Large intestine (tissue), 3 donors: Measurements from ENCODE around the gene SYNDIG1. TPM values are rescaled to one million over a fixed set of nuclear protein-coding genes. Genes with fewer than 3 reads are reported as not detected.

Experiments used
- DNase-seq, 2 donors: peaks; one replicate each; pipeline versions ENCODE4 v3.0.0 to v3.0.0-alpha.2; 2013
- H3K27ac ChIP-seq: one replicate; pipeline ENCODE4 v1.5.1; 2013; ENCODE audit warnings: low read length
- H3K27me3 ChIP-seq: 2 replicates; pipeline ENCODE4 v1.6.1; 2013; ENCODE audit warnings: low read length; ENCODE audit not compliant: control insufficient read depth, insufficient read depth
- H3K36me3 ChIP-seq: 2 replicates; pipeline ENCODE4 v1.6.1; 2013; ENCODE audit warnings: low read length; ENCODE audit not compliant: control insufficient read depth, insufficient read depth
- H3K4me1 ChIP-seq: one replicate; pipeline ENCODE4 v1.6.1; 2013; ENCODE audit warnings: low read length; ENCODE audit not compliant: control insufficient read depth, insufficient read depth
- H3K4me3 ChIP-seq: one replicate; pipeline ENCODE4 v1.5.1; 2013; ENCODE audit warnings: low read length
- H3K9me3 ChIP-seq: one replicate; pipeline ENCODE4 v1.6.1; 2013; ENCODE audit warnings: mild to moderate bottlenecking, low read depth, low read length, moderate library complexity; ENCODE audit not compliant: control insufficient read depth
- WGBS: methylation state at CpG from one replicate; pipeline ENCODE4 v1.1.5; 2013; ENCODE audit warnings: low lambda C conversion rate; ENCODE audit not compliant: insufficient coverage; 5-methylcytosine and 5-hydroxymethylcytosine counted together
- polyA plus RNA-seq: library from polyadenylated mRNA; unstranded; fragments of 120-200 nt; gene quantifications from one replicate; pipeline ENCODE4 v1.2.1, GENCODE V29; 2013

SYNDIG1 gene
- polyA plus RNA-seq, 1 donor = 2.0 TPM

- no peaks in the 10 kb centered on the region for H3K4me1 ChIP-seq
- H3K9me3 ChIP-seq = no peaks in the 10 kb centered on the region
- H3K27ac ChIP-seq = no peak overlapping the region
- no peaks in the 10 kb centered on the region for H3K27me3 ChIP-seq
- 78% methylated on average over 4 of the region's 10 CpGs for WGBS
- no peak for DNase-seq
- no peaks in the 10 kb centered on the region for H3K36me3 ChIP-seq
- H3K4me3 ChIP-seq = no peak overlapping the region
These were observed 176.9 kb downstream of the SYNDIG1 start for GRCh38 chr20:24646321-24646720.

- Histone ChIP-seq H3K9me3 (no peaks in the 10 kb centered on the region), H3K4me3 (no peak overlapping the region), H3K4me1 (peaks cover 8% of the 10 kb centered on the region), H3K36me3 (no peaks in the 10 kb centered on the region), H3K27ac (no peak overlapping the region), H3K27me3 (no peaks in the 10 kb centered on the region)
- no CpG with 5 or more reads among the region's 2 CpGs for WGBS
- no peak for DNase-seq
These were observed 178.3 kb downstream of the SYNDIG1 start for GRCh38 chr20:24647713-24648112.

GRCh38 chr20:24648481-24648880 lies 179.1 kb downstream of the SYNDIG1 start:
- Histone ChIP-seq H3K4me3 (no peak overlapping the region), H3K9me3 (no peaks in the 10 kb centered on the region), H3K36me3 (no peaks in the 10 kb centered on the region), H3K4me1 (peaks cover 10% of the 10 kb centered on the region), H3K27ac (no peak overlapping the region), H3K27me3 (no peaks in the 10 kb centered on the region)
- 100% methylated on average over 1 of the region's 4 CpGs for WGBS
- DNase-seq = peak; percentile 11 to 17

- DNase-seq = peak in 1 of 2 donors; percentile 13
- Histone ChIP-seq H3K36me3 (no peaks in the 10 kb centered on the region), H3K27ac (no peak overlapping the region), H3K4me1 (peaks cover 10% of the 10 kb centered on the region), H3K27me3 (no peaks in the 10 kb centered on the region), H3K9me3 (no peaks in the 10 kb centered on the region), H3K4me3 (no peak overlapping the region)
- WGBS = no CpG with 5 or more reads among the region's 2 CpGs
These were observed 179.5 kb downstream of the SYNDIG1 start for GRCh38 chr20:24648919-24649318.

- peaks cover 2% of the 10 kb centered on the region for H3K9me3 ChIP-seq
- H3K36me3 ChIP-seq = no peaks in the 10 kb centered on the region
- H3K27me3 ChIP-seq = no peaks in the 10 kb centered on the region
- H3K27ac ChIP-seq = no peak overlapping the region
- DNase-seq = peak; percentile 53 to 60
- peaks cover 10% of the 10 kb centered on the region for H3K4me1 ChIP-seq
- H3K4me3 ChIP-seq = no peak overlapping the region
- WGBS = 92% methylated on average over 2 of the region's 11 CpGs
These were observed 180.5 kb downstream of the SYNDIG1 start for GRCh38 chr20:24649787-24650490.

- Histone ChIP-seq H3K9me3 (peaks cover 2% of the 10 kb centered on the region), H3K4me3 (no peak overlapping the region), H3K27ac (no peak overlapping the region), H3K4me1 (peaks cover 10% of the 10 kb centered on the region), H3K36me3 (no peaks in the 10 kb centered on the region), H3K27me3 (no peaks in the 10 kb centered on the region)
- no CpG with 5 or more reads among the region's 7 CpGs for WGBS
- no peak for DNase-seq
These were observed 181.9 kb downstream of the SYNDIG1 start for GRCh38 chr20:24651171-24651975.

- Histone ChIP-seq H3K27ac (no peak overlapping the region), H3K9me3 (peaks cover 2% of the 10 kb centered on the region), H3K4me3 (no peak overlapping the region), H3K36me3 (no peaks in the 10 kb centered on the region), H3K27me3 (no peaks in the 10 kb centered on the region), H3K4me1 (peaks cover 10% of the 10 kb centered on the region)
- no CpG with 5 or more reads among the region's 4 CpGs for WGBS
- no peak for DNase-seq
These were observed 182.5 kb downstream of the SYNDIG1 start for GRCh38 chr20:24651976-24652345.

- Histone ChIP-seq H3K9me3 (peaks cover 2% of the 10 kb centered on the region), H3K4me1 (peaks cover 10% of the 10 kb centered on the region), H3K36me3 (no peaks in the 10 kb centered on the region), H3K27ac (no peak overlapping the region), H3K4me3 (no peak overlapping the region), H3K27me3 (no peaks in the 10 kb centered on the region)
- DNase-seq = peak; percentile 62 to 68
- WGBS = no CpG with 5 or more reads among the region's 5 CpGs
These were observed 183.9 kb downstream of the SYNDIG1 start for GRCh38 chr20:24653306-24653705.

- Histone ChIP-seq H3K4me1 (peaks cover 10% of the 10 kb centered on the region), H3K27me3 (no peaks in the 10 kb centered on the region), H3K27ac (no peak overlapping the region), H3K9me3 (peaks cover 2% of the 10 kb centered on the region), H3K4me3 (no peak overlapping the region), H3K36me3 (no peaks in the 10 kb centered on the region)
- whole genome bisulfite sequencing = 58% methylated on average over 1 of the region's 1 CpG
- DNase-seq = no peak
These were observed 185.0 kb downstream of the SYNDIG1 start for GRCh38 chr20:24654425-24654824.

GRCh38 chr20:24656391-24656790 lies 187.0 kb downstream of the SYNDIG1 start:
- H3K36me3 ChIP-seq = no peaks in the 10 kb centered on the region
- DNase-seq = no peak
- no peak overlapping the region for H3K27ac ChIP-seq
- no peaks in the 10 kb centered on the region for H3K27me3 ChIP-seq
- H3K4me3 ChIP-seq = no peak overlapping the region
- WGBS = no CpG with 5 or more reads among the region's 12 CpGs
- H3K4me1 ChIP-seq = peaks cover 10% of the 10 kb centered on the region
- H3K9me3 ChIP-seq = peaks cover 2% of the 10 kb centered on the region
